Heart left ventricle (tissue), 13 donors: ENCODE results near the gene CHTF18.

Source experiments
- POLR2A ChIP-seq, 2 donors: fragments of 450-650 bp; IDR thresholded peaks; one replicate each; pipeline ENCODE4 v1.6.1; 2017; ENCODE audit warnings: antibody characterized with exemption in 2 of 2, mild to moderate bottlenecking in 2 of 2, moderate library complexity in 2 of 2
- TF ChIP-seq, protein P1 (sequence below), 12 donors: fragments of 200-600 bp; sonication (generic) in 4 of 12; IDR thresholded peaks; one replicate each; pipeline versions ENCODE4 v1.5.0 to v1.8.0; 2018 to 2022; ENCODE audit warnings: antibody characterized with exemption in 12 of 12, mild to moderate bottlenecking in 5 of 12
- donor health status: ischemic (EF 13 %, LVEDD 7.1; RV severe dilation, severe dysfunction).
- donor health status: DM: no; HTN: yes; CAD: no.
- donor health status: DM: no; HTN: no; CAD: no.
- donor health status: ischemic (EF 25% LVEDD 6.9; RV normal size, moderate dysfunction).
- donor health status: ischemic (EF 25% LVEDD 5.7; RV mildly dilated, moderate dysfunction).
- donor health status: ischemic (EF 35%, LVEDD 5.7; RV mildly dilated, moderate dysfunction).
- donor health status: nonischemic (EF 11% LVEDD 7.7; RV severe dilation, severe dysfunction).
- donor health status: DM: yes; HTN: yes; CAD: no.
- donor health status: PGD.
- donor health status: ischemic (EF 29% LVEDD 5.4; RV normal size, mild dysfunction).
- donor health status: nonischemic (EF 23%, LVEDD 6.1; RV moderate dilation, normal function).

- TF ChIP-seq, protein P1, sequence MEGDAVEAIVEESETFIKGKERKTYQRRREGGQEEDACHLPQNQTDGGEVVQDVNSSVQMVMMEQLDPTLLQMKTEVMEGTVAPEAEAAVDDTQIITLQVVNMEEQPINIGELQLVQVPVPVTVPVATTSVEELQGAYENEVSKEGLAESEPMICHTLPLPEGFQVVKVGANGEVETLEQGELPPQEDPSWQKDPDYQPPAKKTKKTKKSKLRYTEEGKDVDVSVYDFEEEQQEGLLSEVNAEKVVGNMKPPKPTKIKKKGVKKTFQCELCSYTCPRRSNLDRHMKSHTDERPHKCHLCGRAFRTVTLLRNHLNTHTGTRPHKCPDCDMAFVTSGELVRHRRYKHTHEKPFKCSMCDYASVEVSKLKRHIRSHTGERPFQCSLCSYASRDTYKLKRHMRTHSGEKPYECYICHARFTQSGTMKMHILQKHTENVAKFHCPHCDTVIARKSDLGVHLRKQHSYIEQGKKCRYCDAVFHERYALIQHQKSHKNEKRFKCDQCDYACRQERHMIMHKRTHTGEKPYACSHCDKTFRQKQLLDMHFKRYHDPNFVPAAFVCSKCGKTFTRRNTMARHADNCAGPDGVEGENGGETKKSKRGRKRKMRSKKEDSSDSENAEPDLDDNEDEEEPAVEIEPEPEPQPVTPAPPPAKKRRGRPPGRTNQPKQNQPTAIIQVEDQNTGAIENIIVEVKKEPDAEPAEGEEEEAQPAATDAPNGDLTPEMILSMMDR (IDR thresholded peaks at IDR 0.05) = no peak
- TF ChIP-seq POLR2A (IDR thresholded peaks at IDR 0.05) = no peak
Measured at GRCh38 chr16:760065-760464, 28.4 kb upstream of the CHTF18 start.
